Mesendoderm (in vitro differentiated cells): Measurements from ENCODE around the gene CERKL.

Experiments
- DNase-seq: peaks from one replicate; pipeline ENCODE4 v3.0.0; 2013
- H2AK5ac ChIP-seq: 2 replicates; pipeline ENCODE4 v1.6.1; 2013; ENCODE audit warnings: low read length, inconsistent platforms
- H2BK120ac ChIP-seq: 2 replicates; pipeline ENCODE4 v1.6.1; 2013; ENCODE audit warnings: low read depth, mild to moderate bottlenecking, low read length, moderate library complexity, mixed read lengths
- H2BK15ac ChIP-seq: replicated peaks from 2 replicates; pipeline ENCODE4 v1.6.1; 2013; ENCODE audit warnings: low read depth, mild to moderate bottlenecking, moderate library complexity
- H2BK5ac ChIP-seq: 2 replicates; pipeline ENCODE4 v1.6.1; 2013; ENCODE audit warnings: low read length, inconsistent platforms
- H3K18ac ChIP-seq: 2 replicates; pipeline ENCODE4 v1.6.1; 2013; ENCODE audit warnings: mild to moderate bottlenecking, low read length, mixed read lengths
- H3K23ac ChIP-seq: one replicate; pipeline ENCODE4 v1.6.1; 2013; ENCODE audit warnings: low read length
- H3K27ac ChIP-seq: 2 replicates; pipeline ENCODE4 v1.5.1; 2013; ENCODE audit warnings: low read depth, mild to moderate bottlenecking, inconsistent platforms, low read length, moderate library complexity
- H3K27me3 ChIP-seq: 2 replicates; pipeline ENCODE4 v1.6.1; 2013; ENCODE audit warnings: low read length, control low read depth, mild to moderate bottlenecking, inconsistent platforms; ENCODE audit not compliant: insufficient read depth, poor library complexity
- H3K36me3 ChIP-seq: 2 replicates; pipeline ENCODE4 v1.6.1; 2013; ENCODE audit warnings: low read length, inconsistent platforms; ENCODE audit not compliant: control insufficient read depth, insufficient read depth
- H3K4ac ChIP-seq: one replicate; pipeline ENCODE4 v1.6.1; 2013; ENCODE audit warnings: low read depth, mild to moderate bottlenecking, low read length, moderate library complexity
- H3K4me1 ChIP-seq: 2 replicates; pipeline ENCODE4 v1.6.1; 2013; ENCODE audit warnings: low read depth, low read length, inconsistent platforms; ENCODE audit not compliant: control insufficient read depth
- H3K4me2 ChIP-seq: 2 replicates; pipeline ENCODE4 v1.6.1; 2013; ENCODE audit warnings: low read length
- H3K4me3 ChIP-seq: 2 replicates; pipeline ENCODE4 v1.5.1; 2013; ENCODE audit warnings: mild to moderate bottlenecking, low read length
- H3K56ac ChIP-seq: one replicate; pipeline ENCODE4 v1.6.1; 2013; ENCODE audit warnings: low read length
- H3K79me1 ChIP-seq: 2 replicates; pipeline ENCODE4 v1.6.1; 2013; ENCODE audit warnings: low read length, inconsistent platforms
- H3K79me2 ChIP-seq: 2 replicates; pipeline ENCODE4 v1.6.1; 2013; ENCODE audit warnings: mild to moderate bottlenecking, low read length; ENCODE audit not compliant: control insufficient read depth, insufficient read depth
- H3K9ac ChIP-seq: 2 replicates; pipeline ENCODE4 v1.6.1; 2013; ENCODE audit warnings: low read length, inconsistent platforms
- H4K5ac ChIP-seq: one replicate; pipeline ENCODE4 v1.6.1; 2013; ENCODE audit warnings: low read length
- H4K8ac ChIP-seq: one replicate; pipeline ENCODE4 v1.6.1; 2013; ENCODE audit warnings: low read depth, mild to moderate bottlenecking, control low read depth, low read length, moderate library complexity
- WGBS: extraction: QIAGEN DNeasy Blood & Tissue Kit; methylation state at CpG from one replicate; pipeline ENCODE4 v1.1.7; 2013; ENCODE audit warnings: low lambda C conversion rate, missing lambda C conversion rate; ENCODE audit not compliant: insufficient coverage; ENCODE audit errors: extremely low coverage; 5-methylcytosine and 5-hydroxymethylcytosine counted together

Gene CERKL

GRCh38 chr2:181586569-181587081 lies 70.3 kb downstream of the CERKL start:
- Histone ChIP-seq H3K79me1 (no peaks in the 10 kb centered on the region), H3K4me2 (no peak overlapping the region), H2BK5ac (no peak overlapping the region), H2BK15ac (no peak overlapping the region), H4K5ac (no peak overlapping the region), H3K4me3 (no peak overlapping the region), H3K36me3 (no peaks in the 10 kb centered on the region), H3K4ac (no peak overlapping the region), H3K9ac (no peak overlapping the region), H3K27me3 (no peaks in the 10 kb centered on the region), H3K23ac (no peak overlapping the region), H3K79me2 (no peaks in the 10 kb centered on the region), H3K56ac (no peak overlapping the region), H3K27ac (no peak overlapping the region), H3K4me1 (no peaks in the 10 kb centered on the region), H3K18ac (no peak overlapping the region), H2BK120ac (no peak overlapping the region), H2AK5ac (no peak overlapping the region), H4K8ac (no peak overlapping the region)
- DNase-seq: no peak
- no CpG with 5 or more reads among the region's 4 CpGs for WGBS

DNA sequence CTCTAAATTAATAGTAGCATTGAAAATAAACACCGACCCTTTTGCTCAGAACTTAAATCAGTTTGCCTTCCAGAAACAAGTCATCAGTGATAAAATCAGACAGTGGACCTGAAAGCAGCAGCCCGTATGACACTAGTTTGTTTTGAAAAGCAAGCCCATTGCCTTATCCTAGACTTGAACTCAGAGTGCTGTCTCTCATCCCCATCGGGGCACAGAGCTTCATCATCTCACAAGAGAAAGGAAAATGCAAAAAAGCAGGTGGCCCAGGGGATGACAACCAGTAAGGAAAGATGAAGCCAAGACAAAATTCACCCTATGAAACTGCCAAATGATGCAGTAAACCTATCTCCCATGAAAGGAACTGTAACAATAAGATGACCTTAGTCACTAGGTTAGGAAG lies 71.2 kb downstream of the CERKL start:
- Histone ChIP-seq H3K79me1 (no peaks in the 10 kb centered on the region), H3K23ac (no peak overlapping the region), H4K8ac (no peak overlapping the region), H3K4ac (no peak overlapping the region), H2BK5ac (no peak overlapping the region), H2BK120ac (no peak overlapping the region), H2BK15ac (no peak overlapping the region), H3K27me3 (no peaks in the 10 kb centered on the region), H3K27ac (no peak overlapping the region), H3K36me3 (no peaks in the 10 kb centered on the region), H3K18ac (no peak overlapping the region), H3K56ac (no peak overlapping the region), H3K9ac (no peak overlapping the region), H3K4me2 (no peak overlapping the region), H3K4me1 (no peaks in the 10 kb centered on the region), H3K4me3 (no peak overlapping the region), H4K5ac (no peak overlapping the region), H3K79me2 (no peaks in the 10 kb centered on the region), H2AK5ac (no peak overlapping the region)
- no peak for DNase-seq
- no CpG with 5 or more reads among the region's 3 CpGs for WGBS

DNA sequence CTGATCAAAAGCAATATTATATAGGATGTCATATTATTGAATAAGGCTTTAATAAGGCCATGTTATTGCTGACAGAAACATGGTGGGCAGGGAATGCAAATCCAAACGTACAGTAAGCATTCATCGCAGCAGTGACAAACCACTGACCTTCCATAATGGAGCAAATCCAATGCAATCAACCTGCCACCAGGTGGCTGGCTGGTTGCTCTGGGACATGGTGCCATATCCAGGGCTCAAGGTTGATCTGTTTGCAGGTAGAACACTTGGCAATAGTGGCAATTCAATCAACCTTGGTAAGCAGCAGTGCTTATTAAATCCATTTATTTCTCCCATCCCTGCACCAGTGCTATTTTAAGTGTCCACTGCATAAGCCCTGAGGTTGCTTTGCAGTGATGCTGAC lies 75.4 kb downstream of the CERKL start:
- Histone ChIP-seq H4K5ac (no peak overlapping the region), H4K8ac (no peak overlapping the region), H3K9ac (no peak overlapping the region), H2BK15ac (no peak overlapping the region), H2AK5ac (no peak overlapping the region), H3K27ac (no peak overlapping the region), H2BK5ac (no peak overlapping the region), H3K23ac (no peak overlapping the region), H3K18ac (no peak overlapping the region), H3K79me2 (no peaks in the 10 kb centered on the region), H2BK120ac (no peak overlapping the region), H3K27me3 (no peaks in the 10 kb centered on the region), H3K4ac (no peak overlapping the region), H3K4me3 (no peak overlapping the region), H3K79me1 (no peaks in the 10 kb centered on the region), H3K56ac (no peak overlapping the region), H3K4me2 (no peak overlapping the region), H3K4me1 (no peaks in the 10 kb centered on the region), H3K36me3 (no peaks in the 10 kb centered on the region)
- peak; percentile 41 for DNase-seq
- no CpG with 5 or more reads among the region's 2 CpGs for WGBS

DNA sequence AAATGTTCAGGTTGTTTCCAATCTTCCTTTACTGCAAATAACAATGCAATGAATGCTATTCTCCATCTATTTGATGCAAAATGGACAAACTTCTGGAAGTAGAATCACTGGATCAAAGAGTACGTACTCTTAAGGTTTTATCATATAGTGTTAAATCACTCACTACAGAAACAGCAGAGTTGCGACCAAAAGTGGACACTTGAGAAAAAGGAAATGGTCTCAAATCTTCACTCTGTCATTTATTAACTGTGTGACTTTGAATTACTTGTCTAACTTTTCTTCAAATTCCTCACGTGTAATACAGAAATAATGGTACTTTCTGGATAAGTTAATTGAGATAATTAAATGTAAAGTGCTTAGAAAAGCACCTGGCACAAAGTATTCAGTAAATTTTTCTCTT lies 78.1 kb downstream of the CERKL start:
- Histone ChIP-seq H3K27ac (no peak overlapping the region), H3K79me2 (no peaks in the 10 kb centered on the region), H2BK120ac (no peak overlapping the region), H2AK5ac (no peak overlapping the region), H3K79me1 (no peaks in the 10 kb centered on the region), H4K5ac (no peak overlapping the region), H2BK15ac (no peak overlapping the region), H3K18ac (no peak overlapping the region), H4K8ac (no peak overlapping the region), H3K9ac (no peak overlapping the region), H3K36me3 (no peaks in the 10 kb centered on the region), H3K56ac (no peak overlapping the region), H3K23ac (no peak overlapping the region), H3K4ac (no peak overlapping the region), H3K4me1 (no peaks in the 10 kb centered on the region), H3K4me2 (no peak overlapping the region), H2BK5ac (no peak overlapping the region), H3K27me3 (no peaks in the 10 kb centered on the region), H3K4me3 (no peak overlapping the region)
- DNase-seq: no peak
- no CpG with 5 or more reads among the region's 3 CpGs for WGBS

- H3K9ac ChIP-seq: no peak overlapping the region
- no peak overlapping the region for H2BK120ac ChIP-seq
- H2BK5ac ChIP-seq: no peak overlapping the region
- no peak overlapping the region for H3K4me3 ChIP-seq
- no peak overlapping the region for H3K27ac ChIP-seq
- H3K56ac ChIP-seq: no peak overlapping the region
- H3K4ac ChIP-seq: no peak overlapping the region
- H3K4me1 ChIP-seq: no peaks in the 10 kb centered on the region
- no peaks in the 10 kb centered on the region for H3K79me2 ChIP-seq
- no peak overlapping the region for H3K23ac ChIP-seq
- no peak overlapping the region for H4K5ac ChIP-seq
- no peak overlapping the region for H2BK15ac ChIP-seq
- no peaks in the 10 kb centered on the region for H3K27me3 ChIP-seq
- no peak overlapping the region for H3K18ac ChIP-seq
- H3K79me1 ChIP-seq: no peaks in the 10 kb centered on the region
- H3K4me2 ChIP-seq: no peak overlapping the region
- no CpG with 5 or more reads among the region's 5 CpGs for WGBS
- no peak for DNase-seq
- no peak overlapping the region for H2AK5ac ChIP-seq
- no peak overlapping the region for H4K8ac ChIP-seq
- no peaks in the 10 kb centered on the region for H3K36me3 ChIP-seq
Observed at GRCh38 chr2:181576431-181576830, 80.5 kb downstream of the CERKL start.

DNA sequence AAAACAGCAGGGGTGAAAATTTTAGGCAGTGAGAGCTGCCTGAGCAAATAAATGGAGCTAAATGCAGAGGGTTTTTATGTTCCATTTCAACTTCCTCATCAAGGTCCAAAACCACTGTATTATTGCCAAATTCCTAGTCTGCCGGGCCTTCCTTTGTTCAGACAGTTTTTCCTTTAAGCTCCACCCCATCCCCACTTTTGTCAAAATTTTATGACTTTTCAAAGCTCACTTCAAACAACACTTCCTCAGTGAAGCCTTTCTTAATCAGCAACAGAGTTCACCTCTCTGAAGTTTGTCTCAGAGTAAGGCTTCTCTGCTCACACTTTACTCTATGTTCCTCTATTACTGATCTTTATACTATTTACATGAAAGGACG lies 81.3 kb downstream of the CERKL start:
- Histone ChIP-seq H3K4me2 (no peak overlapping the region), H4K5ac (no peak overlapping the region), H2BK120ac (no peak overlapping the region), H3K23ac (no peak overlapping the region), H2AK5ac (no peak overlapping the region), H3K4me3 (no peak overlapping the region), H3K4me1 (no peaks in the 10 kb centered on the region), H3K27ac (no peak overlapping the region), H3K4ac (no peak overlapping the region), H3K56ac (no peak overlapping the region), H3K79me1 (no peaks in the 10 kb centered on the region), H2BK5ac (no peak overlapping the region), H2BK15ac (no peak overlapping the region), H3K79me2 (no peaks in the 10 kb centered on the region), H3K36me3 (no peaks in the 10 kb centered on the region), H3K9ac (no peak overlapping the region), H3K18ac (no peak overlapping the region), H3K27me3 (no peaks in the 10 kb centered on the region), H4K8ac (no peak overlapping the region)
- WGBS: no CpG with 5 or more reads among the region's 2 CpGs
- DNase-seq: no peak
